Effector CD4-positive, alpha-beta T cell (primary cell): ENCODE results near the gene ZNF738.
A peak's percentile ranks its signal among the peaks of the same experiment; 100 is the strongest.
"Not testable (repeated sequence)": the region's sequence is repeated elsewhere in the genome, so short reads cannot be mapped to it uniquely, and the experiment has no call there.

Experiments used
- DNase-seq: peaks from one replicate; pipeline ENCODE4 v3.0.0-alpha.2; 2020
- total RNA-seq: gene quantifications from one replicate; lab custom pipeline; 2026; lab: John Stamatoyannopoulos, UW

Gene ZNF738
- total RNA-seq = 8.8 reads per million, percentile 29 among the genes with 10 or more reads in this experiment

DNA sequence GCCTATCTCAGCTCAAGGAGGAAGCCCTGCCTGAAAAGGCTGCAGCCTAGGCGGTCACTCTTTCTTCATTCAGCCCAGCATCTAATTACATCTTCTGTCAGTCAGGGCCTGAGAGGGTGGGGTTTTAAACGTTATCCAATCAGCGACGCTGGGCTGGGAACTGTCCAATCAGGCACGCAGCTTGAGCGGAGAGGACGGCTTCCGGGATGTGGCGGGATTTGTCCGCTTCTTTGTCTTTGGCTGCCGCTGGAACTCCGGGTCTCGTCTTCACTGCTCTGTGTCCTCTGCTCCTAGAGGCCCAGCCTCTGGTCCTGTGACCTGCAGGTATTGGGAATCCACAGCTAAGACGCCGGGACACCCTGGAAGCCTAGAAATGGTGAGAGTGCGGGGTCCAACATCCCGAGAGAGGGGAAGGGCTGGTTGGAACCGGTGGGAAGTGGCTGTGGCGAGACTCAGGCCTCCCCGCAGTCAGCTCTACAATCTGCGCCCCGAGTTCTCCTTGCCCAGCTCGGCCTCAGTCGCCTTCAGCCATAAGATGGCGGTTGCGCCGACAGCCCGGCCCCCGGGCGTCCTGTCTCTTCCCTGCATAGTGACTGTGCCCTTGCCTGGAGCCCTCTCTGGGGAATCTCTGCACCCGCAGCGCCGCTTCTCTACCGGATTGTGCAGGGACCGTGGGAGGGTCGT, at the start of gene ZNF738:
Gene ZNF738 (plus strand): TSS at position 233 of the 684 bp plus-strand sequence. CDS start 141 bp downstream, at position 374.
- DNase-seq = peak; percentile 67

DNA sequence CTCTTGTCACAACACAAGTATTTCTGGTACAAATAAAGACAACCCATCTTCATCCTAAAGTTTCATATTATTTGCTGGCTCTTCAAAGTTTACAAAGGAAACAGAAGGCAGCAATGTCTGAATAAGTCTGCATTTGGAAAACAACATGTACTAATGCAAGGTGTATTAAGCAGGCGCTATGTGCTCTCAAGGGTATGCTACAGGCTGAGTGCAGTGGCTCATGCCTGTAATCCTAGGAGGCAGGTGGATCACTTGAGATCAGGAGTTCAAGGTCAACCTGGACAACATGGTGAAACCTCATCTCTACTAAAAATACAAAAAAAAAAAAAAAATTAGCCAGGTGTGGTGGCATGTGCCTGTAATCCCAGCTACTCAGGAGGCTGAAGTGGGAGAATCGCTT, 46.0 kb upstream of the ZNF738 start:
- DNase-seq = not testable (repeated sequence)

DNA sequence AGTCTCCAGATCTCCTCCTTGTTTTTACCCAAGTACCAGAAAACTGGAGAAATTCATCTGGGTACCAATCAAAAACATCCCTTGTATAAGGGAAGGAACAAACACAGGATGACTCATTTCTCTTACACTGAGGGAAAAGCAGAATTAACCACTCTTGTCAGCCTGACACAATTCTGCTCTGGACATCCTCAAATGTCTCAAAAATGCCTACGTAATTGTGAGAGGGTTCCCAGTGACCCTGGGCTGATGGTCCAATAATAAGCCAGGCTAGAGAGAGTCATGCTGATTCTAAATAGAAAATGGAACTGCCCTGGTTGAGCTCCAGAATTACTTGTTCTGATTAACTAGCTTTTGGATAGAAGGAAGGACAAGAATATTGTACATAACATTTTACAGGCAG, 44.1 kb upstream of the ZNF738 start:
- no peak for DNase-seq

DNA sequence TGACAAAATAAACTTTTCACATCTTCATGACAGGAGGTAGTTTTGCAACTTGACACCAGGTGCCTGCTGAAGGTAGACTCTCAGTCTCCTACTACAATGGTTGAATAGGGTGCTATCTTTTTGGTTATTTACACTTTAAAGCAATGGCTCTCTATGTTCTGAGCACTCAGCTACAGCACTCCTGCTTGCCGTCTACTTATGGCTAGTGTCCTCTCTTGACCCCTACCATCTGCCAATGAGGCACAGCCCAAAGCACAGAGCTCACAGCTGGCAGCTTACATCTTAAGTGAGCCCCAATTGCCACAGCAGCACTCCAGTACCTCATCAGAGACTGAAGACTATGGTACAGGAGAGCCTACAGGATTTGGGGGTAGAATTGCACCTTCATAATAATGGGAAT, 41.0 kb upstream of the ZNF738 start:
- DNase-seq = no peak

DNA sequence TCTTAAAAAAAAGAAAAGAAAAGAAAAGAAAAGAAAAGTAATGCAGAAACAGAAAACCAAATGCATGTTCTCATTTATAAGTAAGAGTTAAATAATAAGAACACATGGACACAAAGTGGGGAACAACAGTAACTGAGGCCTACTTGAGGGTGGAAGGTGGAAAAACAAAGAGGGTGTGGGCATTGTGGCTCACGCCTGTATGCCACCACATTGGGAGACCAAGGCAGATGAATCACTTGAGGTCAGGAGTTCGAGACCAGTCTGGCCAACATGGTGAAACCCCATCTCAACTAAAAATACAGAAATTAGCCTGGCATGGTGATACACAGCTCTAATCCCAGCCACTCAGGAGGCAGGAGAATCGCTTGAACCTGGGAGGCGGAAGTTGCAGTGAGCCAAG, 37.7 kb upstream of the ZNF738 start:
- DNase-seq = no peak

DNA sequence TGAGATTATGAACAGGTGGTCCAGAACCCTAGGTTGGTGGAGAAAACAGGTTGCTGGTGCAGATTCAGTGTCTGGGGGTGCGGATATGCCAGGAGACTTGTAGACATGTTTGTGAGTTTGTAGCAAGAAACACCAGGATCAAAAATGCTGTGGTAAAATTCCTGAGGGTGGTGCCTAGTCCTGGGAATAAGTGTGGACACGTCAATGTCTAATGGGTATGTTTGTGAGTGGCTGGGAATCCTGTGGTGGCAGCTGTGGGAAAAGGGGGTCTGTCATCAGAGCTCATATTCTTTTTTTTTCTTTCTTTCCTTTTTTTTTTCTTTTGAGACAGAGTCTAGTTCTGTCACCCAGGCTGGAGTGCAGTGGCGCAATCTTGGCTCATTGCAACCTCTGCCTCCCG, 36.8 kb upstream of the ZNF738 start:
- no peak for DNase-seq

DNA sequence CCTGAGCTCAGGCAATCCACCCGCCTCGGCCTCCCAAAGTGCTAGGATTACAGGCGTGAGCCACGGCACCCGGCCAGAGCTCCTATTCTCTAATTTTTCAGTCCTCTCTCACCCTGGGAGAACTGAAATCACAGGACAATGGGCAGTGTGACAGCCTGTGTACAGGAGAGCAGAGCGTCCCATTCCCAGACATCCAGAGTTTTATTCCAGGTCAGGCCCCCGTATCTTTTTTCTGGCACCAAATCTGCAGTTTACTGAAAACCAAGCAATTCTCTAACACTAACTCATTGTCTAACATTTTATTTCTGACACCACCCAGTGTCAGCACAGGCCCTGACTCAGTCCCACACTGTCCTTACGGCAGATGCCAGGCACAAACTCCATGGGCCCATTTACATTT, 36.3 kb upstream of the ZNF738 start:
- DNase-seq = no peak

DNA sequence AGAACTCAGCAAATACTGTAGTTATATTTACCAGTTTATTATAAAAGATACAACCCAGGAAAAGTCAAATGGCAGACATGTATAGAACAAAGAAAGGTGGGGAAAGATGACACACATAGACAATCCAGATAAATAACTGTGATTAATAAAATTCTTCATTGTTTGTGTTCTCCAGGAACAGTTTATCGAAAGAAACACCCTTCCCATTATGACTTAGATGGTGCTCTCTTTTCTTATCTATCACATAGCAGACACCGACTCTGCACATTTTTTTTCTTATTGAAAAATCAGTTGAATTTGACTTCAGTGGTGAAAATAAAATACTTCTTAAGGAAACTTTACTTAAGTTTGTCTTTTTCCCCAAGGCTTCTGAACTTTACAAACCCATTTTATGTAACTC, 35.8 kb upstream of the ZNF738 start:
- no peak for DNase-seq

DNA sequence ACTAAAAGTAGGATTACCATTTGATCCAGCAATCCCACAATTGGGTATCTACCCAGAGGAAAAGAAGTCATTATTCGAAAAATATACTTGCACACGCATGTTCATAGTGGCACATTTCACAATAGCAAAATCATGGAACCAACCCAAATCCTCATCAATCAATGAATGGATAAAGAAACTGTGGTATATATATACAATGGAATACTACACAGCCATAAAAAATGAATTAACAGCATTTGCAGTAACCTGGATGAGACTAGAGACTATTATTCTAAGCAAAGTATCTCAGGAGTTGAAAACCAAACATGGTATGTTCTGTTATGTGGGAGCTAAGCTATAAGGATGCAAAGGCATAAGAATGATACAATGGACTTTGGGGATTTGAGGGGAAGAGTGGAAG, 32.6 kb upstream of the ZNF738 start:
- DNase-seq = no peak

DNA sequence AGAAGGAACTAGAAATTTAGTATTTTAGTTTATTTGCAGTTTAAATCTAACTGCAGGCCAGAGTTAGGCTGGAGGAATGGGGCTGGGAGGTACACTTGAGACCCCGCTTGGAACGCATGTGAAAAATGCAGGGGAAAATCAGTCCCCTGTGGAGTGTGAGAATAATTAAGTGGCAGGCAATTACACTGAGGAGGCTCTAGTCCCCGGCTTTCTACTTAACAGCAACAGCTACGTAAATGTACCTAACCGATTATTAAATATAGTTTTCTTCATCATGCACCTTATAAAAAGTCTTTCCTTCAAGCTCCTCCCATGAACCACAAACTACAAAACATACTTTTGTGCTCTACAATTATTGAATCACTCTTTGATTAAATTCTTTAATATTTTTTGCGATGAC, 30.4 kb upstream of the ZNF738 start:
- DNase-seq = no peak

DNA sequence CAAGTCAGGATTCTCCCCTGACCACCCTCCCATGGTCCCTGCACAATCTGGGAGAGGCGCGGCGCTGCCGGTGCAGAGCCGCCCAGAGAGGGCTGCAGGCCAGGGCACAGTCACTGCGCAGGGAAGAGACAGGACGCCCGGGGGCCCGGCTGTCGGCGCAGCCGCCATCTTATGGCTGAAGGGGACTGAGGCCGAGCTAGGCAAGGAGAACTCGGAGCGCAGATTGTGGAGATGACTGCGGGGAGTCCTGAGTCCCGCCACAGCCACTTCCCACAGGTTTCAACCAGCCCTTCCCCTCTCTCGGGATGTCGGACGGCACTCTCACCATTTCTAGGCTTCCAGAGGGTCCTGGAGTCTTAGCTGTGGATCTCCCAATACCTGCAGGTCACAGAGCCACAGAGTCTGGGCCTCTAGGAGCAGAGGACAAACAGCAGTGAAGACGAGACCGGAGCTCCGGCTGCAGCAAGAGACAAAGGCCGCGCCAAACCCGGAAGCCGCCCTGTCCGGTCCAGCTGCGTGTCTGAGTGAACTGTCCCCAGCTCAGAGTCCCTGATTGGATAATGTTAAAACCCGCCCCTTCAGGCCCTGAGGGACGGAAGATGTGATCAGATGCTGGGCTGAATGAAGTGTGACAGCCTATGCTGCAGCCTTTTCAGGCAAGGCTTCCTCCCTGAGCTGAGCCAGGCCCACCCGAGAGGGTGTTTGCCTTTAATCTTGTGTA, 29.8 kb upstream of the ZNF738 start, which contains the start of gene ZNF708:
Gene ZNF708 (minus strand): TSS at position 526 of the 721 bp plus-strand sequence. CDS start 198 bp downstream, at position 328.
- DNase-seq = peak; percentile 63

DNA sequence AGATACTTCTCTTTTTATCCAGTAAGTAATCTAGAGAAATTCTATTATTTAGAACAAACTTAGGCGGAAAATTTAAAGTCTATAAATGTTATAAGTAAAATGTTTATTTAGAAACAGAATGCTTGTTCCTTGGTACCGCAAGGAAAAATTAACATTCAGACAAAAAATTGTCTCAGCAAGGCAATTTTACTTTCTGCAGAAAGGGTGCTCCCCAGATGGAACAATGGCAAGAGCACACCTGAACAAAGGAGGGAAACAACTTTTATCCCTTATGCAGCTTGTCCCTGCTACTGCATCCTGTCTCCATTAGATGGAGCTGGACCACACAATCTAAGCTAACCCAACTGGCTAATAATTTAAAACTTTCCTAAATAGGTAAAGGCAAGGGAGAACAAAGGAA, 23.1 kb upstream of the ZNF738 start:
- no peak for DNase-seq

DNA sequence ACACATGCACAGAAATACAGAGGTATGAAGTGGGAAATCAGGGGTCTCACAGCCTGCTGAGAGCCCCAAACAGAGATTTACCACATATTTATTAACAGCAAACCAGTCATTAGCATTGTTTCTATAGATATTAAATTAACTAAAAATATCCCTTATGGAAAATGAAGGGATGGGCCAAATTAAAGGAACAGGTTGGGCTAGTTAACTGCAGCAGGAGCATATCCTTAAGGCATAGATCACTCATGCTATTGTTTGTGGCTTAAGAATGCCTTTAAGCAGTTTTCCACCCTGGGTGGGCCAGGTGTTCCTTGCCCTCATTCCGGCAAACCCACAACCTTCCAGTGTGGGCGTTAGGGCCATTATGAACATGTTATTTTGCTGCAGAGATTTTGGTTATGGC, 14.0 kb upstream of the ZNF738 start:
- not testable (repeated sequence) for DNase-seq

DNA sequence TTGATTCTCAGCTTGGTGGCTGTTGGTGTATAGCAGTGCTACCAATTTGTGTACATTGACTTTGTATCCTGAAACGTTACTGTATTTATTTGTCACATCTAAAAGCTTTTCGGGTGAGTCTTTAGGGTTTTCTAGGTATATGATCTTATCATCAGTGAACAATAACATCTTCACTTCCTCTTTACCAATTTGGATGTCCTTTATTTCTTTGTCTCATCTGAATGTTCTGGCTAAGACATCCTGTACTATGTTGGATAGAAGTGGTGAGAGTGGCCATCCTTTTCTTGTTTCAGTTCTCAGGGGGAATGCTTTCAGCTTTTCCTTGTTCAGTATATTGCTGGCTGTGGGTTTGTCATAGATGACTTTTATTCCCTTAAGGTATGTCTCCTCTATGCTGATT, 6.0 kb upstream of the ZNF738 start:
- DNase-seq = no peak

DNA sequence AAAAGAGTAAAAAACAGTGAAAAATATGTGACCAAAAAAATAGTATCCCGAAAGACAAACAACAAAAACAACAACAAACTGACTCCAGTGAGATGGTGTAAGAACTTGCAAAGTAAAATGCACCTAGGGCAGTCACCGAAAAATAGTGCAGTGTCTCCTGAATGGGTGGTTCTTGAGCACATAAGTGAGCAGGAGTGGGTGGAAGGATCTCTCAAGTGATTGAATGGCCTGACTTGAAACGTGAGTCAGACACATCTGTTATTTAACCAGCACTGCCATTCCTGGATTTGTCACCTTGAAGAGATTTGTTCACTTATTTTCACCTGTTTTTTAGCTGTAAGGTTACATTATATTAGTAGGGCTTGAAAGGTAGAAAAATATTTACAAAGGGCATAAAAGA, 3.5 kb downstream of the ZNF738 start:
- no peak for DNase-seq

DNA sequence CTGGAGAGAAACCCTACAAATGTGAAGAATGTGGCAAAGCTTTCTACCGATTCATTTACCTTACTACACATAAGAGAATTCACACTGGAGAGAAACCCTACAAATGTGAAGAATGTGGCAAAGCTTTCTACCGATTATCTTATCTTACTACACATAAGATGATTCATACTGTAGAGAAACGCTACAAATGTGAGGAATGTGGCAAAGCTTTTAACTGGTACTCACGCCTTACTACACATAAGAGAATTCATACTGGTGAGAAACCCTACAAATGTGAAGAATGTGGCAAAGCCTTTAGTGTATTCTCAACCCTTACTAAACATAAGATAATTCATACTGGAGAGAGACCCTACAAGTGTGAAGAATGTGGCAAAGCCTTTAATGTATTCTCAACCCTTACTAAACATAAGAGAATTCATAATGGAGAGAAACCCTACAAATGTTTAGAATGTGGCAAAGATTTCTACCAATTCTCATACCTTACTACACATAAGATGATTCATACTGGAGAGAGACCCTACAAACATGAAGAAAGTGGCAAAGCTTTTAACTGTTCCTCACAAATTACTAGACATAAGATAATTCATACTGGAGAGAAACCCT, 25.3 kb downstream of the ZNF738 start:
- DNase-seq = no peak

DNA sequence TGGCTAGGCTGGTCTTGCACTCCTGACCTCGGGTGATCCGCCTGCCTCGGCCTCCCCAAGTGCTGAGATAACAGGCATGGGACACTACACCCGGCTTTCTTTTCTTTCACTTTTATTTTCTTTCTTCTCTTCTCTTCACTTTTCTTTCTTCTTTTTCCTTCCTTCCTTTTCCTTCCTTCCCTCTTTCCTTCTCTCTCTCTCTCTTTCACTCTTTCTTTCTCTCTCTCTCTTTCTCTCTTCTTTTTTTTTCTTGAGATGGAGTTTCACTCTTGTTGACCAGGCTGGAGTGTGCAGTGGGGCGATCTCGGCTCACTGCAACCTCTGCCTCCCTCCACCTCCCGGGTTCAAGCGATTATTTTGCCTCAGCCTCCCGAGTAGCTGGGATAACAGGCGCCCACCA, 37.3 kb downstream of the ZNF738 start:
- no peak for DNase-seq

DNA sequence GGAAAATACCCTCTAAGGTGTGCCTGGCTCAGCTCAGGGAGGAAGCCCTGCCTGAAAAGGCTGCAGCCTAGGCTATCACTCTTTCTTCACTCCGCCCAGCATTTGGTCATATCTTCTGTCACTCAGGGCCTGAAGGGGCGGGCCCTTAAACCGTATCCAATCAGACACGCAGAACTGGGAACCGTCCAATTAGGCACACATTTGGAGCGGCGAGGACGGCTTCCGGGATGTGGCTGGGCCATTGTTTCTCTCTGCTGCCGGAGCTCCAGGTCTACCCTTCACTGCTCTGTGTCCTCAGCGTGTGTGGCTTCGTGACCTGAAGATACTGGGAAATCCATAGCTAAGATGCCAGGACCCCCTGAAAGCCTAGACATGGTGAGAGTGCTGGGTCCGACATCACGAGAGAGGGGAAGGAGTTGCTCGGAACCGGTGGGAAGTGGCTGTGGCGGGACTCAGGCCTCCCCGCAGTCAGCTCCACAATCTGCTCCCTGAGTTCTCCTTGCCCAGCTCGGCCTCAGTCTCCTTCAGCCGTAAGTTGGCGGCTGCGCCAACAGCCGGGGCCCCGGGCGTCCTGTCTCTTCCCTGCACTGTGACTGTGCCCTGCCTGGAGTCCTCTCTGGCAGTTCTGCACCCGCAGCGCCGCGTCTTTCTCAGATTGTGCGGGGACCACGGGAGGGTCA, 38.2 kb downstream of the ZNF738 start, which contains the start of gene ZNF493:
Gene ZNF493 (plus strand): TSS at position 241 of the 680 bp plus-strand sequence. CDS start 105 bp downstream, at position 346.
- peak; percentile 85 for DNase-seq

DNA sequence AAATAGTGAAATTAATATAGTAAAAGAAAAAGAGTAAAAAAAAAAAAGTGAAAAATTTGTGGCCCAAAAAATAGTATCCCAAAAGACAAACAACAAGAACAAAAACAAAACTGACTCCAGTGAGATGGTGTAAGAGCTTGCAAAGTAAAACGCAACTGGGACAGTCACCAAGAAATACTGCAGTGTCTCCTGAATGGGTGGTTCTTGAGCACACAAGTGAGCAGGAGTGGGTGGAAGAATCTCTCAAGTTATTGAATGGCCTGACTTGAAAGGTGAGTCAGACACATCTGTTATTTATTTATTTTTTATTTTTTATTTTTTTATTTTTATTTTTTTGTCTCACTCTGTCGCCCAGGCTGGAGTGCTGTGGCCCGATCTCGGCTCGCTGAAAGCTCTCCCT, 40.1 kb downstream of the ZNF738 start:
- no peak for DNase-seq

DNA sequence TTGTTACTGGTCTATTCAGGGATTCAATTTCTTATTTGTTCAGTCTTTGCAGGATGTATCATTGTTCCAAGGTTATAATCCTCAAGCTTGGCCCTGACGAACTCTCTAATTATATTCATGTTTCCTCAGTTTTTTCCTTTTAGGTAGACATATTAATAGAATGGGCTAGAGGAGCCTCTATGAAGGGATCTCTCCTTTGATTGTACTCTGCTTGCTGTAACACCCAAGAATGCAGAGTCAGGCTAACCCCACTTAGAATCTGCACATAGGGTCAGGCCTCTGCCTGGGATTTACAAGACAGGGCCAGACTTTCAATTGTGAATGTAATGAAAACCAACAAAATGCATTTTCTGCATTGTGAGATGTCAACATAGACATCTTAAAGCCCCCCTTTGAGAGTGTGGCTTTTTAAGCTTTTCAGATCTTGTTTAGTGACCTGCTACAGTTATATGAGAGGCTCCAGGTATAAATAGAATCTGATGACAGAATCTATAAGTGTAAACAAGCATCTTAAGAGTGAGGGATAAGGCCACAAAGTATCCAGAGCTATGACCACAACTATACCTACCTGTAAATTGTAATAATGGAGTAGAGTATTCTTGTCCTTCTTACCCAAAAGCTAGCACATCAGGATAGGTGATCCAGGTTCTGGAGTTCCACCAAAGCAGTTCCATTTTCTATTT, 43.6 kb downstream of the ZNF738 start:
- no peak for DNase-seq

DNA sequence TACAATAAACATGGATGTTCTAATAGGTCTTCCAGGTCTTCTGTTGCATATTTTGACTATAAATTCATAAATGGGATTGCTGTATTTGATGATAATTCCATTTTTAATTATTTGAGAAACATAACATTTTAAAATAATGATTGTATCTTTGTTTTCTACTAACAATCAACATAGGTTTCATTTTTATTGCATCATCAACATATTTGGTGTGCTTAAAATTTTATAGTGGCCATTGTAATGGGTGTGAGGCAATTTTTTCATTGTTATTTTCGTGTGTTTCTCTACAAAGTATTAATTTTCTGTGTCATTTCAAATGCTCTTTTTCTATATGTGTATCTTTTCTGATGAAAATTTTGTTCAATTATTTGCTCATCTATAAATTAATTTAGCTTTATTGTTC, 51.4 kb downstream of the ZNF738 start:
- DNase-seq = no peak

DNA sequence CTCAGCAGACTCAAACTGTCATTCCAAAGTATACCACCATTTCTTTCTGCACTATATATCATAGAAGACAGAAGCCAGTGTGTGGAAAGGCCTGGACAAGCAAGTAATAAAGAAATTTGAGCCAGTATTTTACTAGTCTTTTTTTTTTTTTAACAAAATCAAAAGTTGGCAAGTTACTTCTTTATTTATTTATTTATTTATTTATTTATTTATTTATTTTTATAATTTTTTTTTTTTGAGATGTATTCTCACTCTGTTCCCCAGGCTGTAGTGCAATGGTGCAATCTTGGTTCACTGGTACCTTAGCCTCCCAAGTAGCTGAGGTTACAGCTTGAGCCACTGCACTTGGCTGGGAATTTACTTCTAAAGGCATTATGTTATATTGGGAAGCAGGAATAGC, 63.4 kb downstream of the ZNF738 start:
- no peak for DNase-seq
